ENCODE measurements around the gene MT1E.

GRCh38 chr16:56658327-56658875 lies 32.8 kb downstream of the MT1E start:
- no peak for TF ChIP-seq POLR2A (IDR thresholded peaks at IDR 0.05)
- no peak for TF ChIP-seq CTCF (IDR thresholded peaks at IDR 0.05)
- TF ChIP-seq POLR2AphosphoS5 (IDR thresholded peaks at IDR 0.05): no peak
